T-cell (primary cell): Measurements from ENCODE around the gene PARVG. TPM values are rescaled to one million over a fixed set of nuclear protein-coding genes. Genes with fewer than 3 reads are reported as not detected.

Experiments used
- ATAC-seq, 4 experiments: fragments of 200-7000 bp in 3 of 4; fragments of 150-1000 bp in 1 of 4; cut with Tn5 transposase; replicated peaks in 1 of 4; 1 replicate in 3 of 4; 2 replicates in 1 of 4; pipeline ENCODE4 v1.10.0; 2021; ENCODE audit warnings: moderate library complexity in 3 of 4, mild to moderate bottlenecking in 2 of 4, moderate number of reproducible peaks in 1 of 4
- CTCF ChIA-PET, 2 donors: fragments of 300-600 bp; sonication (Branson Sonifier 250); formaldehyde crosslinking; loops; one replicate each; lab custom pipeline; 2022; ENCODE audit warnings: antibody characterized with exemption in 2 of 2; lab: Charles Lee
- POLR2A ChIA-PET, 2 donors: fragments of 300-600 bp; sonication (Branson Sonifier 250); formaldehyde crosslinking; loops; one replicate each; lab custom pipeline; 2022; ENCODE audit warnings: antibody characterized with exemption in 2 of 2; lab: Charles Lee
- DNase-seq, 35 experiments: peaks; one replicate each; pipeline versions ENCODE4 v3.0.0 to v3.0.0-alpha.2; 2013 to 2023
- H3K27ac ChIP-seq: one replicate; pipeline ENCODE4 v1.5.1; 2013; ENCODE audit warnings: low read length
- H3K27me3 ChIP-seq, 2 experiments: replicated peaks in 1 of 2; 1 replicate in 1 of 2; 2 replicates in 1 of 2; pipeline versions ENCODE4 v1.6.1 to v1.7.0; 2013; ENCODE audit warnings: low read length in 1 of 2, mixed read lengths in 1 of 2; ENCODE audit not compliant: control insufficient read depth in 2 of 2, insufficient read depth in 2 of 2; ENCODE audit errors: extremely low read depth in 1 of 2
- H3K36me3 ChIP-seq, 2 donors: 1 replicate in 1 of 2; 2 replicates in 1 of 2; pipeline versions ENCODE4 v1.6.1 to v1.7.0; 2013; ENCODE audit warnings: low read length in 1 of 2; ENCODE audit not compliant: control insufficient read depth in 2 of 2, insufficient read depth in 1 of 2; ENCODE audit errors: extremely low read depth in 1 of 2
- H3K4me1 ChIP-seq, 2 experiments: 1 replicate in 1 of 2; 2 replicates in 1 of 2; pipeline versions ENCODE4 v1.6.1 to v1.7.0; 2013; ENCODE audit warnings: low read length in 2 of 2, mixed read lengths in 1 of 2; ENCODE audit not compliant: insufficient read depth in 2 of 2, control insufficient read depth in 1 of 2; ENCODE audit errors: extremely low read depth in 1 of 2
- H3K4me3 ChIP-seq, 2 donors: 1 replicate in 1 of 2; 2 replicates in 1 of 2; pipeline versions ENCODE4 v1.5.1 to v1.7.0; 2013; ENCODE audit warnings: mild to moderate bottlenecking in 2 of 2, low read length in 1 of 2, moderate library complexity in 1 of 2; ENCODE audit not compliant: control insufficient read depth in 1 of 2; ENCODE audit errors: extremely low read depth in 1 of 2
- H3K9me3 ChIP-seq: 2 replicates; pipeline ENCODE4 v1.7.0; 2013
- H3K27ac Mint-ChIP-seq, 2 donors: one replicate each; pipeline ENCODE4 v1.8.0; 2020 to 2021; ENCODE audit warnings: mild to moderate bottlenecking in 2 of 2, mixed read lengths in 2 of 2
- H3K27me3 Mint-ChIP-seq, 2 donors: one replicate each; pipeline ENCODE4 v1.8.0; 2021 to 2022; ENCODE audit warnings: mixed read lengths in 2 of 2
- H3K36me3 Mint-ChIP-seq: one replicate; pipeline ENCODE4 v1.8.0; 2021; ENCODE audit warnings: mixed read lengths
- H3K4me1 Mint-ChIP-seq, 3 donors: one replicate each; pipeline ENCODE4 v1.8.0; 2020 to 2022; ENCODE audit warnings: mixed read lengths in 3 of 3, mild to moderate bottlenecking in 1 of 3
- H3K4me3 Mint-ChIP-seq, 3 donors: one replicate each; pipeline ENCODE4 v1.8.0; 2020 to 2022; ENCODE audit warnings: mild to moderate bottlenecking in 3 of 3, mixed read lengths in 3 of 3, moderate library complexity in 3 of 3
- H3K9me3 Mint-ChIP-seq, 3 donors: one replicate each; pipeline ENCODE4 v1.8.0; 2020 to 2022; ENCODE audit warnings: mixed read lengths in 3 of 3
- WGBS: methylation state at CpG from one replicate; pipeline ENCODE4 v1.1.5; 2013; ENCODE audit warnings: missing lambda C conversion rate; ENCODE audit not compliant: insufficient coverage; 5-methylcytosine and 5-hydroxymethylcytosine counted together
- total RNA-seq, 35 experiments: library from RNA in 6 of 35; stranded (reverse) in 6 of 35; fragments of 120-200 nt in 1 of 35; gene quantifications; one replicate each; pipeline versions ENCODE4 v1.2.1 to v1.2.4 and lab custom pipeline; 2013 to 2026

PARVG gene
- total RNA-seq, 5 donors from 2014 or later (not counting 1 experiment from before 2014, with no cell fraction given): 153 to 236 (median 197) TPM

- Mint-ChIP-seq H3K4me3 (no peak overlapping the region), H3K4me1 (peaks cover 9 to 17% (median 17%) of the 10 kb centered on the region in 3 donors), H3K36me3 (peaks cover 51% of the 10 kb centered on the region), H3K27me3 (no peaks in the 10 kb centered on the region), H3K9me3 (no peaks in the 10 kb centered on the region), H3K27ac (no peak overlapping the region)
- 96% methylated on average over 5 of the region's 6 CpGs for WGBS
- ATAC-seq (no peak), DNase-seq (no peak)
- Histone ChIP-seq H3K9me3 (no peaks in the 10 kb centered on the region), H3K27me3 (no peaks in the 10 kb centered on the region), H3K4me1 (peaks cover 0 to 22% of the 10 kb centered on the region in 2 experiments), H3K4me3 (no peak overlapping the region), H3K27ac (no peak overlapping the region), H3K36me3 (peaks cover 31 to 67% of the 10 kb centered on the region in 2 donors)
- ChIA-PET CTCF (interaction anchor here in 1 of 2 donors (0.5 kb wide), 1 partner anchor 286 kb away, joined by 3 read pairs; no protein-coding TSS in a partner anchor), POLR2A (no interaction called here)
Observed at GRCh38 chr22:44200451-44200850, 19.7 kb downstream of the PARVG start.

GRCh38 chr22:44200855-44201550 is 20.3 kb downstream of the PARVG start:
- no peaks in the 10 kb centered on the region for H3K9me3 Mint-ChIP-seq
- CTCF ChIA-PET: no interaction called here
- POLR2A ChIA-PET: no interaction called here
- no peak overlapping the region for H3K4me3 ChIP-seq
- peaks cover 13 to 17% (median 17%) of the 10 kb centered on the region in 3 donors for H3K4me1 Mint-ChIP-seq
- peaks cover 51% of the 10 kb centered on the region for H3K36me3 Mint-ChIP-seq
- DNase-seq (no peak), ATAC-seq (no peak)
- H3K27me3 ChIP-seq: no peaks in the 10 kb centered on the region
- no peak overlapping the region for H3K4me3 Mint-ChIP-seq
- H3K4me1 ChIP-seq: peaks cover 0 to 22% of the 10 kb centered on the region in 2 experiments
- no peaks in the 10 kb centered on the region for H3K27me3 Mint-ChIP-seq
- 73% methylated on average over 11 of the region's 17 CpGs for WGBS
- H3K36me3 ChIP-seq: peaks cover 31 to 71% of the 10 kb centered on the region in 2 donors
- no peaks in the 10 kb centered on the region for H3K9me3 ChIP-seq
- no peak overlapping the region for H3K27ac Mint-ChIP-seq
- no peak overlapping the region for H3K27ac ChIP-seq

- H3K4me3 Mint-ChIP-seq: no peak overlapping the region
- no peak for DNase-seq
- Histone ChIP-seq H3K9me3 (no peaks in the 10 kb centered on the region), H3K27ac (no peak overlapping the region), H3K4me1 (peaks cover 0 to 20% of the 10 kb centered on the region in 2 experiments), H3K36me3 (peaks cover 26 to 71% of the 10 kb centered on the region in 2 donors), H3K27me3 (no peaks in the 10 kb centered on the region), H3K4me3 (no peak overlapping the region)
- peaks cover 51% of the 10 kb centered on the region for H3K36me3 Mint-ChIP-seq
- no peak overlapping the region for H3K27ac Mint-ChIP-seq
- CTCF ChIA-PET: no interaction called here
- H3K4me1 Mint-ChIP-seq: peaks cover 13 to 17% (median 17%) of the 10 kb centered on the region in 3 donors
- no peak for ATAC-seq
- no peaks in the 10 kb centered on the region for H3K9me3 Mint-ChIP-seq
- H3K27me3 Mint-ChIP-seq: no peaks in the 10 kb centered on the region
- POLR2A ChIA-PET: no interaction called here
- 93% methylated on average over 8 of the region's 12 CpGs for WGBS
Observed at GRCh38 chr22:44201665-44202064, 20.9 kb downstream of the PARVG start.

- H3K36me3 Mint-ChIP-seq: peaks cover 51% of the 10 kb centered on the region
- H3K4me1 Mint-ChIP-seq: peaks cover 13 to 17% (median 17%) of the 10 kb centered on the region in 3 donors
- POLR2A ChIA-PET: no interaction called here
- H3K4me3 ChIP-seq: no peak overlapping the region
- WGBS: 90% methylated on average over 10 of the region's 11 CpGs
- H3K27me3 ChIP-seq: no peaks in the 10 kb centered on the region
- peaks cover 0 to 22% of the 10 kb centered on the region in 2 experiments for H3K4me1 ChIP-seq
- H3K9me3 ChIP-seq: no peaks in the 10 kb centered on the region
- H3K4me3 Mint-ChIP-seq: no peak overlapping the region
- CTCF ChIA-PET: no interaction called here
- no peak for ATAC-seq
- H3K27ac Mint-ChIP-seq: no peak overlapping the region
- peaks cover 26 to 64% of the 10 kb centered on the region in 2 donors for H3K36me3 ChIP-seq
- H3K27ac ChIP-seq: no peak overlapping the region
- no peaks in the 10 kb centered on the region for H3K27me3 Mint-ChIP-seq
- H3K9me3 Mint-ChIP-seq: no peaks in the 10 kb centered on the region
- DNase-seq: no peak
Observed at GRCh38 chr22:44202261-44202789, 21.6 kb downstream of the PARVG start.

- no peaks in the 10 kb centered on the region for H3K9me3 ChIP-seq
- no peak for DNase-seq
- Mint-ChIP-seq H3K27ac (no peak overlapping the region), H3K4me3 (no peak overlapping the region), H3K36me3 (peaks cover 47% of the 10 kb centered on the region), H3K27me3 (no peaks in the 10 kb centered on the region), H3K4me1 (peaks cover 17 to 21% (median 18%) of the 10 kb centered on the region in 3 donors), H3K9me3 (no peaks in the 10 kb centered on the region)
- no peak overlapping the region for H3K27ac ChIP-seq
- ChIA-PET POLR2A (no interaction called here), CTCF (no interaction called here)
- no peak for ATAC-seq
- H3K4me3 ChIP-seq: no peak overlapping the region
- WGBS: 74% methylated on average over 4 of the region's 6 CpGs
- H3K27me3 ChIP-seq: no peaks in the 10 kb centered on the region
- H3K36me3 ChIP-seq: peaks cover 26 to 59% of the 10 kb centered on the region in 2 donors
- H3K4me1 ChIP-seq: peaks cover 0 to 22% of the 10 kb centered on the region in 2 experiments
Observed at GRCh38 chr22:44203203-44203602, 22.5 kb downstream of the PARVG start.

- peaks cover 9 to 17% (median 14%) of the 10 kb centered on the region in 3 donors for H3K4me1 Mint-ChIP-seq
- ChIA-PET POLR2A (no interaction called here), CTCF (no interaction called here)
- no peak overlapping the region for H3K27ac Mint-ChIP-seq
- Histone ChIP-seq H3K27ac (no peak overlapping the region), H3K27me3 (no peaks in the 10 kb centered on the region), H3K9me3 (no peaks in the 10 kb centered on the region), H3K4me3 (no peak overlapping the region), H3K4me1 (peaks cover 0 to 15% of the 10 kb centered on the region in 2 experiments), H3K36me3 (peaks cover 18 to 43% of the 10 kb centered on the region in 2 donors)
- H3K27me3 Mint-ChIP-seq: no peaks in the 10 kb centered on the region
- peaks cover 0 to 12% (median 11%) of the 10 kb centered on the region in 3 donors for H3K9me3 Mint-ChIP-seq
- 90% methylated on average over 14 of the region's 16 CpGs for WGBS
- peaks cover 41% of the 10 kb centered on the region for H3K36me3 Mint-ChIP-seq
- H3K4me3 Mint-ChIP-seq: no peak overlapping the region
- ATAC-seq (no peak), DNase-seq (no peak)
Observed at GRCh38 chr22:44204739-44205515, 24.2 kb downstream of the PARVG start.
